Esophagus muscularis mucosa (tissue), 4 donors: Measurements from ENCODE around the gene E2F4. TPM values are rescaled to one million over a fixed set of nuclear protein-coding genes. Genes with fewer than 3 reads are reported as not detected.

Experiments
- DNase-seq: peaks from one replicate; pipeline ENCODE4 v3.0.0-alpha.2; 2017; ENCODE audit errors: extremely low spot score
- H3K27ac ChIP-seq, 4 donors: fragments of 200-600 bp; sonication (generic); replicated peaks in 1 of 4; 1 replicate in 3 of 4; 2 replicates in 1 of 4; pipeline ENCODE4 v1.5.1; 2016 to 2019; ENCODE audit warnings: mild to moderate bottlenecking in 1 of 4
- H3K27me3 ChIP-seq, 4 donors: fragments of 200-600 bp; sonication (generic); one replicate each; pipeline versions ENCODE4 v1.5.1 to v1.6.0; 2016 to 2019
- H3K36me3 ChIP-seq, 4 donors: fragments of 200-600 bp; sonication (generic); one replicate each; pipeline ENCODE4 v1.5.1; 2016 to 2019
- H3K4me1 ChIP-seq, 4 donors: fragments of 200-600 bp; sonication (generic); one replicate each; pipeline ENCODE4 v1.5.1; 2016 to 2019
- H3K4me3 ChIP-seq, 4 donors: fragments of 200-600 bp; sonication (generic); 1 replicate in 2 of 4; 2 replicates in 2 of 4; pipeline ENCODE4 v1.5.1; 2016 to 2019; ENCODE audit warnings: mild to moderate bottlenecking in 4 of 4, moderate library complexity in 1 of 4
- H3K9me3 ChIP-seq, 4 donors: fragments of 200-600 bp; sonication (generic); 1 replicate in 3 of 4; 2 replicates in 1 of 4; pipeline ENCODE4 v1.5.1; 2016 to 2019
- EP300 ChIP-seq: sonication (generic); formaldehyde crosslinking; IDR thresholded peaks from one replicate; pipeline ENCODE4 v1.6.1; 2017; ENCODE audit warnings: antibody characterized with exemption
- POLR2A ChIP-seq: fragments of 450-650 bp; IDR thresholded peaks from one replicate; pipeline ENCODE4 v1.6.1; 2017; ENCODE audit warnings: antibody characterized with exemption, moderate library complexity, mild to moderate bottlenecking, low read depth
- POLR2AphosphoS5 ChIP-seq, 2 donors: sonication (generic); formaldehyde crosslinking; IDR thresholded peaks; one replicate each; pipeline ENCODE4 v1.6.1; 2017; ENCODE audit warnings: antibody characterized with exemption in 2 of 2
- WGBS: methylation state at CpG from one replicate; pipeline ENCODE4 v1.1.5; 2018; 5-methylcytosine and 5-hydroxymethylcytosine counted together
- intact Hi-C: fragments of 100-400 bp; cut with DNase I; formaldehyde crosslinking; loops from one replicate; pipeline ENCODE4 v1.15.1; 2023
- total RNA-seq, 4 donors: library from RNA; depleted of rRNA; stranded (reverse); fragments of >200 nt; gene quantifications; one replicate each; pipeline versions ENCODE4 v1.1.0 to v1.2.1, GENCODE V29; 2016
- TF ChIP-seq, protein P1 (sequence below), 3 experiments: fragments of 200-600 bp in 2 of 3; fragments of 450-650 bp in 1 of 3; sonication (generic) in 2 of 3; IDR thresholded peaks; one replicate each; pipeline ENCODE4 v1.5.1; 2017 to 2019; ENCODE audit warnings: antibody characterized with exemption in 3 of 3, mild to moderate bottlenecking in 2 of 3, moderate library complexity in 1 of 3

The E2F4 gene
- total RNA-seq, 4 donors from 2014 or later, result 54.8 to 96.9 (median 93.1) TPM

DNA sequence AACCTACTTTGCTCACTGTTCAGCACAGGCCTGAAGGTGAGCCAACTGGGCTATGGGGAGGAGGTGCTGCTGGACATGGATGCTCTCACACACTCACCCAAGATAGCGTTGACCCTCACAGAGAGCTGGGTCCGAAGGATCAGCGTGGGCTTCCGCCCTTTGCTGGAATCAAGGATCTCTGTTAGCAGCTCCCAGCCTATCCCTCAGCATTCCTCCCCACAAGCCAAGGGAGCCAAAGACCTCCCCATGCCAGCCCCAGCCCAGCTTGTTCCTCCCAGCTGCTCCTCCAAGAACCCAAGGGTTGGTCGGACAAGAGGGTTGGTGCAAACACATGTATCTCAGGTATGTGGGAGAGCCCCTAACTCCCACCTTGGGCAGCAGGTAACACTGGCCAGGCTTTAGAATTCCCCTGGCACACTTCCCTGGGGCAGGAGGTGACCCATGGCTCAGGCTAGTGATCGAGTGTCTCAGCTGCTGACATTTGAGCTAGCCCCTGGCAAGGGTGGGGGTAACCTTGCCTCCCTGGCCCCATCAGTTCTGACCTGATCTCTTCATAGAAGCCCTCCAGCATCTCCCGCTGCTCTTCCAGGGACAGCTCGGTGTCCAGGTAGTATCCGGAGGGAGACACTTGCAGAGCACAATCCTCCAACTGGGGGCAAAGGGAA is 47.0 kb downstream of the E2F4 start:
- Histone ChIP-seq H3K4me3 (no peak overlapping the region), H3K36me3 (peaks cover 36 to 61% (median 58%) of the 10 kb centered on the region in 4 donors), H3K9me3 (no peaks in the 10 kb centered on the region), H3K27me3 (no peaks in the 10 kb centered on the region), H3K4me1 (peaks cover 35 to 39% (median 36%) of the 10 kb centered on the region in 4 donors), H3K27ac (no peak overlapping the region)
- DNase-seq, result no peak
- TF ChIP-seq, protein P1, sequence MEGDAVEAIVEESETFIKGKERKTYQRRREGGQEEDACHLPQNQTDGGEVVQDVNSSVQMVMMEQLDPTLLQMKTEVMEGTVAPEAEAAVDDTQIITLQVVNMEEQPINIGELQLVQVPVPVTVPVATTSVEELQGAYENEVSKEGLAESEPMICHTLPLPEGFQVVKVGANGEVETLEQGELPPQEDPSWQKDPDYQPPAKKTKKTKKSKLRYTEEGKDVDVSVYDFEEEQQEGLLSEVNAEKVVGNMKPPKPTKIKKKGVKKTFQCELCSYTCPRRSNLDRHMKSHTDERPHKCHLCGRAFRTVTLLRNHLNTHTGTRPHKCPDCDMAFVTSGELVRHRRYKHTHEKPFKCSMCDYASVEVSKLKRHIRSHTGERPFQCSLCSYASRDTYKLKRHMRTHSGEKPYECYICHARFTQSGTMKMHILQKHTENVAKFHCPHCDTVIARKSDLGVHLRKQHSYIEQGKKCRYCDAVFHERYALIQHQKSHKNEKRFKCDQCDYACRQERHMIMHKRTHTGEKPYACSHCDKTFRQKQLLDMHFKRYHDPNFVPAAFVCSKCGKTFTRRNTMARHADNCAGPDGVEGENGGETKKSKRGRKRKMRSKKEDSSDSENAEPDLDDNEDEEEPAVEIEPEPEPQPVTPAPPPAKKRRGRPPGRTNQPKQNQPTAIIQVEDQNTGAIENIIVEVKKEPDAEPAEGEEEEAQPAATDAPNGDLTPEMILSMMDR (IDR thresholded peaks at IDR 0.05), result no peak
- TF ChIP-seq POLR2AphosphoS5 (IDR thresholded peaks at IDR 0.05) (no peak), POLR2A (no peak), EP300 (no peak)
- intact Hi-C loops, result no loop called here
- WGBS, result 88% methylated on average over 7 of the region's 9 CpGs

DNA sequence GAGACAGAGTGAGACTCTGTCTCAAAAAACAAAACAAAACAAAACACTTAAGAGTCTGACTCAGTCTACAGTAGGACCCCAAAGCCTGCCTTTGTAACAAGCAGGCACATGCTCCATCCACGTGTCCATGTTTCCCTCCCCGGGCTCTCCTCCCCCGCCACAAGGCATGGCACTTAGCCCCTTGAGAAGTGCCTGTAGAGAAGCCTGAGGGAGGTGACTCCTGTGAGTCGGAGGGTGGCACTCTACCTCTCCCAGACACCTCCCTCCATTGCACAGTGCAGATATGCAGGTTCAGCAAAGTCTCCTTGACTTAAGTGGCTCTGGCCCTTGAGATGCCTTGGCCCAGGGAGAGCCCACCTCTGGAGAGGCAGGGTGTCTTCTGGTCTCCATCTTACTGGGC is 48.6 kb downstream of the E2F4 start:
- no peak for TF ChIP-seq EP300
- no peak for TF ChIP-seq POLR2A
- TF ChIP-seq POLR2AphosphoS5 (IDR thresholded peaks at IDR 0.05), result no peak
- Histone ChIP-seq H3K4me3 (no peak overlapping the region), H3K27ac (peak overlapping the region; percentile 40 to 65 (median 48)), H3K36me3 (peaks cover 36 to 45% (median 44%) of the 10 kb centered on the region in 4 donors), H3K27me3 (no peaks in the 10 kb centered on the region), H3K4me1 (peaks cover 50 to 55% (median 51%) of the 10 kb centered on the region in 4 donors), H3K9me3 (no peaks in the 10 kb centered on the region)
- intact Hi-C loops, result no loop called here
- WGBS, result 88% methylated on average over 4 of the region's 4 CpGs
- DNase-seq, result no peak

DNA sequence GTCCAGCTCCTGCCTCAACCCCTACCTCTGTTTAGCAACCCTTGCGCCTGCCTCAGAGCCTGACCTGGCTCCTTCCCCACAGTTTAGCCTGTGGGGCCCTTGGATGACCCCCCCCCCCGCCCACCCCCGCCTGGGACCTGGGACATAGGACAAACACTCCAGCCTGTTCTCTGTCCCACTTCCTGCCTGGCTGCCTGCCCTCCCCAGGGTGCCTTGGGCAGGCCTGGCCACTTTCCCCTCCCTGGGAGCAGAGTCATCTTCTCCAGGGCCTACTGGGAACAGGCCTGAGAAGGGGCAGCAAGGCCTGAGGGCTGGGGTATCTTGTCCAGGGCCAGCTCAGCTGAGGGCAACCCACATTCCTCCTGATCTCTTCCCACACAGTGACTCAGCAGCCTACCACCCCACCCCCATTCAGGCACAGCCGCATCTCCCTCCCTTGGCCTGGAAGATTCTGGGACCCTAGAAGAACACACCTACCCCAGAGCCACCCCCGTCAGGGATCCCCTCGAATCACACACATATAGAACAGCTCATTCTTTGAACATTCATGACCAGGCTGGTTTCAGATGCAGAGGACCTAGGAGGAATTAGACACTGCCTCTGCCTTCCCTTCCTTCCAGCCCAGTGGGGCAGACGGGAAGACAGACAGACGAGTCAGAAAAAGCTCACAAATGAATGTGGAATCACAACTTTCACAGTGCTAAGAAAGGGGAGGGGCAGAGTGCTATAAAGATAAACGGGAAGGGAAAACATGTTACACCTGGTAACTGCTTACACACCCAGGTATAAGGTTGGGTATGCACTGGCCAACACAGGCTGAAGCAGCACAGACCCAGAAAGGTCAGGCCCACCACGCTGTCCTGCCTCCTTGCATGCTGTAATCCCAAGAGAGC is 49.3 kb downstream of the E2F4 start:
- no peak overlapping the region for H3K4me3 ChIP-seq
- peaks cover 57 to 61% (median 58%) of the 10 kb centered on the region in 4 donors for H3K4me1 ChIP-seq
- peak overlapping the region; percentile 40 to 65 (median 48) for H3K27ac ChIP-seq
- TF ChIP-seq EP300 (no peak), POLR2A (no peak), POLR2AphosphoS5 (IDR thresholded peaks at IDR 0.05) (no peak)
- TF ChIP-seq, protein P1 (IDR thresholded peaks at IDR 0.05), result no peak
- H3K27me3 ChIP-seq, result no peaks in the 10 kb centered on the region
- H3K9me3 ChIP-seq, result no peaks in the 10 kb centered on the region
- 64% methylated on average over 9 of the region's 10 CpGs for WGBS
- DNase-seq, result no peak
- intact Hi-C loops, result no loop called here
- peaks cover 30 to 38% (median 36%) of the 10 kb centered on the region in 4 donors for H3K36me3 ChIP-seq

DNA sequence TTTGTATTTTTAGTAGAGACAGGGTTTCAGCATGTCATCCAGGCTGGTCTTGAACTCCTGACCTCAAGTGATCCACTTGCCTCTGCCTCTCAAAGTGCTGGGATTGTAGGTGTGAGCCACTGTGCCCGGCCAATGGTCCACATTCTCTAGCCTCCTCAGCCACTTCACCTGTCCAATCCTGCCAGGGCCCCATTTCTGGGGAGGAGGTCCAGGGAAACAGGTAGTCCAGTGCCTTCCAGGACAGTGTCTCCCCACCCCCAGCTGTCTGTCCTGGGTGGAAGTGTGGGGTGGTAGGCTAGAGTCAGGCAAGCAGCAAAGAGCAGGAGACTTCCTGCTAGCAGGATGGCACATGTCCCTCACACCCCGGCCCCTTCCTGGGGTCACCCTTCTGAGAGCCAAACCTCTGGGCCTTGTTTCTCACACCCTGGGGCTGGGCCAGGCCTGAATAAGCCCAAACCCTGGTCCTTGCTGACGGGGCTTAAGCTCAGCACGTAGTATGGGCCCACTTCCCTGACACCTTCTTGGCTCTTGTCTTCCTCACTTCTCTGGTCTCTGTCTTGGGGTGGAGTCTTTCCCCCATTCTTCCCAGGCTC is 50.3 kb downstream of the E2F4 start:
- TF ChIP-seq EP300 (no peak), POLR2A (no peak), POLR2AphosphoS5 (IDR thresholded peaks at IDR 0.05) (no peak)
- TF ChIP-seq, protein P1 (IDR thresholded peaks at IDR 0.05), result no peak

More for the DNA sequence above, 50.3 kb downstream of the E2F4 start:
- H3K27ac ChIP-seq, result peak overlapping the region; percentile 40 to 65 (median 48)
- no peak for DNase-seq
- no peaks in the 10 kb centered on the region for H3K9me3 ChIP-seq
- peaks cover 61 to 68% (median 65%) of the 10 kb centered on the region in 4 donors for H3K4me1 ChIP-seq
- H3K27me3 ChIP-seq, result no peaks in the 10 kb centered on the region
- no peak overlapping the region for H3K4me3 ChIP-seq
- H3K36me3 ChIP-seq, result peaks cover 20 to 28% (median 26%) of the 10 kb centered on the region in 4 donors
- WGBS, result 63% methylated on average over 4 of the region's 4 CpGs
- intact Hi-C loops, result no loop called here
